Measurements from ENCODE around the gene MAX.

The MAX gene

GRCh38 chr14:65106316-65106715, 4.0 kb upstream of the MAX start:
- TF ChIP-seq CTCF (IDR thresholded peaks at IDR 0.05; ENCODE audit: low read length, missing control alignments) = no peak
- DNase-seq (ENCODE audit: low read depth) = no peak
- no peak overlapping the region for H3K4me3 ChIP-seq (replicated peaks; ENCODE audit: low read depth, low read length)

- no peak overlapping the region for H3K4me3 ChIP-seq (replicated peaks; ENCODE audit: low read depth, low read length)
- DNase-seq (ENCODE audit: low read depth) = no peak
- TF ChIP-seq CTCF (IDR thresholded peaks at IDR 0.05; ENCODE audit: low read length, missing control alignments) = no peak
These were observed 2.5 kb upstream of the MAX start for GRCh38 chr14:65104791-65105190.

- TF ChIP-seq CTCF (IDR thresholded peaks at IDR 0.05; ENCODE audit: low read length, missing control alignments) = peak; percentile 4
- peak; percentile 26 for DNase-seq (ENCODE audit: low read depth)
- peak overlapping the region; percentile 82 for H3K4me3 ChIP-seq (replicated peaks; ENCODE audit: low read depth, low read length)
These were observed 938 bp upstream of the MAX start for GRCh38 chr14:65103150-65103760.

GRCh38 chr14:65101631-65102440, 481 bp downstream of the MAX start:
- peak overlapping the region; percentile 87 for H3K4me3 ChIP-seq (replicated peaks; ENCODE audit: low read depth, low read length)
- no peak for DNase-seq (ENCODE audit: low read depth)
- no peak for TF ChIP-seq CTCF (IDR thresholded peaks at IDR 0.05; ENCODE audit: low read length, missing control alignments)

- H3K4me3 ChIP-seq (replicated peaks; ENCODE audit: low read depth, low read length) = peak overlapping the region; percentile 87
- DNase-seq (ENCODE audit: low read depth) = peak; percentile 12
- TF ChIP-seq CTCF (IDR thresholded peaks at IDR 0.05; ENCODE audit: low read length, missing control alignments) = no peak
These were observed 1.3 kb downstream of the MAX start for GRCh38 chr14:65100922-65101541.

GRCh38 chr14:65098586-65098985, 3.7 kb downstream of the MAX start:
- peak overlapping the region; percentile 9 for H3K4me3 ChIP-seq (replicated peaks; ENCODE audit: low read depth, low read length)
- DNase-seq (ENCODE audit: low read depth) = peak; percentile 35
- no peak for TF ChIP-seq CTCF (IDR thresholded peaks at IDR 0.05; ENCODE audit: low read length, missing control alignments)

Data from fibroblast of pulmonary artery (primary cell).